Natural killer cell (primary cell): ENCODE results near the gene FAM83C. TPM values are rescaled to one million over a fixed set of nuclear protein-coding genes. Genes with fewer than 3 reads are reported as not detected.

ENCODE experiments used
- ATAC-seq, 3 donors: fragments of 150-1000 bp in 2 of 3; fragments of 200-7000 bp in 1 of 3; cut with Tn5 transposase; 1 replicate in 1 of 3; 2 replicates in 2 of 3; pipeline ENCODE4 v1.10.0; 2021; ENCODE audit warnings: mild to moderate bottlenecking in 2 of 3, moderate library complexity in 2 of 3
- DNase-seq, 2 donors: peaks; one replicate each; pipeline versions ENCODE4 v3.0.0 to v3.0.0-alpha.2; 2013 to 2021; ENCODE audit warnings: mixed read lengths in 1 of 2
- H3K27ac ChIP-seq: one replicate; pipeline ENCODE4 v1.5.1; 2013; ENCODE audit warnings: mild to moderate bottlenecking, low read length
- H3K27me3 ChIP-seq: one replicate; pipeline ENCODE4 v1.6.1; 2013; ENCODE audit warnings: low read length; ENCODE audit not compliant: control insufficient read depth, insufficient read depth
- H3K36me3 ChIP-seq: one replicate; pipeline ENCODE4 v1.6.1; 2013; ENCODE audit warnings: low read length; ENCODE audit not compliant: control insufficient read depth, insufficient read depth
- H3K4me1 ChIP-seq: one replicate; pipeline ENCODE4 v1.6.1; 2013; ENCODE audit warnings: low read length; ENCODE audit not compliant: control insufficient read depth, insufficient read depth
- H3K4me3 ChIP-seq: one replicate; pipeline ENCODE4 v1.5.1; 2013; ENCODE audit warnings: low read length
- H3K9me3 ChIP-seq: one replicate; pipeline ENCODE4 v1.6.1; 2013; ENCODE audit warnings: low read length; ENCODE audit not compliant: control insufficient read depth, insufficient read depth
- H3K27ac Mint-ChIP-seq, 2 donors: one replicate each; pipeline ENCODE4 v1.8.0; 2022; ENCODE audit warnings: mild to moderate bottlenecking in 2 of 2, mixed read lengths in 2 of 2, moderate library complexity in 1 of 2
- H3K27me3 Mint-ChIP-seq, 2 donors: one replicate each; pipeline ENCODE4 v1.8.0; 2022; ENCODE audit warnings: low read depth in 2 of 2, mixed read lengths in 2 of 2
- H3K36me3 Mint-ChIP-seq: one replicate; pipeline ENCODE4 v1.8.0; 2022; ENCODE audit warnings: mixed read lengths
- H3K4me1 Mint-ChIP-seq, 2 donors: one replicate each; pipeline ENCODE4 v1.8.0; 2022; ENCODE audit warnings: mixed read lengths in 2 of 2
- H3K4me3 Mint-ChIP-seq: one replicate; pipeline ENCODE4 v1.8.0; 2022; ENCODE audit warnings: mild to moderate bottlenecking, moderate library complexity, mixed read lengths
- H3K9me3 Mint-ChIP-seq, 2 donors: one replicate each; pipeline ENCODE4 v1.8.0; 2022; ENCODE audit warnings: mixed read lengths in 2 of 2
- CTCF ChIP-seq: fragments of 200-600 bp; IDR thresholded peaks from one replicate; pipeline ENCODE4 v1.8.0; 2022; ENCODE audit warnings: antibody characterized with exemption
- WGBS: methylation state at CpG from one replicate; pipeline ENCODE4 v1.1.7; 2013; ENCODE audit warnings: missing lambda C conversion rate; ENCODE audit not compliant: insufficient coverage; 5-methylcytosine and 5-hydroxymethylcytosine counted together
- intact Hi-C: fragments of 100-400 bp; cut with micrococcal nuclease; formaldehyde crosslinking; loops from one replicate; pipeline ENCODE4 v1.14.2; 2022
- total RNA-seq, 4 donors: library from RNA; stranded (reverse); fragments of 120-200 nt in 1 of 4; gene quantifications; one replicate each; pipeline versions ENCODE4 v1.2.3 to v1.2.4, GENCODE V29; 2013 to 2022

Gene FAM83C
- total RNA-seq, 3 donors from 2014 or later (not counting 1 experiment from before 2014, with no cell fraction given) = not detected

GRCh38 chr20:35286899-35287508 lies 5.2 kb downstream of the FAM83C start:
- Histone ChIP-seq H3K27me3 (no peaks in the 10 kb centered on the region), H3K4me3 (no peak overlapping the region), H3K9me3 (no peaks in the 10 kb centered on the region), H3K27ac (no peak overlapping the region), H3K4me1 (peaks cover 21% of the 10 kb centered on the region), H3K36me3 (peaks cover 3% of the 10 kb centered on the region)
- Mint-ChIP-seq H3K9me3 (no peaks in the 10 kb centered on the region), H3K27me3 (peaks cover 0 to 2% of the 10 kb centered on the region in 2 donors), H3K4me1 (peaks cover 9 to 21% of the 10 kb centered on the region in 2 donors), H3K27ac (no peak overlapping the region), H3K4me3 (no peak overlapping the region), H3K36me3 (no peaks in the 10 kb centered on the region)
- no peak for TF ChIP-seq CTCF
- intact Hi-C loops = no loop called here
- DNase-seq (no peak), ATAC-seq (no peak)
- WGBS = 94% methylated on average over 17 of the region's 17 CpGs

- no peak for TF ChIP-seq CTCF
- Histone ChIP-seq H3K4me1 (peaks cover 21% of the 10 kb centered on the region), H3K27ac (no peak overlapping the region), H3K36me3 (peaks cover 3% of the 10 kb centered on the region), H3K9me3 (no peaks in the 10 kb centered on the region), H3K4me3 (no peak overlapping the region), H3K27me3 (no peaks in the 10 kb centered on the region)
- no peak for DNase-seq
- intact Hi-C loops = no loop called here
- Mint-ChIP-seq H3K36me3 (no peaks in the 10 kb centered on the region), H3K4me3 (peak overlapping the region; percentile 59), H3K4me1 (peaks cover 9 to 21% of the 10 kb centered on the region in 2 donors), H3K27me3 (peaks cover 0 to 2% of the 10 kb centered on the region in 2 donors), H3K9me3 (no peaks in the 10 kb centered on the region), H3K27ac (peak overlapping the region; percentile 6 to 90)
- ATAC-seq = no peak
- 97% methylated on average over 12 of the region's 12 CpGs for WGBS
Measured at GRCh38 chr20:35286077-35286898, 5.9 kb downstream of the FAM83C start.

GRCh38 chr20:35285806-35286076 lies 6.5 kb downstream of the FAM83C start:
- no peaks in the 10 kb centered on the region for H3K27me3 ChIP-seq
- Mint-ChIP-seq H3K4me3 (peak overlapping the region; percentile 59), H3K27me3 (peaks cover 0 to 2% of the 10 kb centered on the region in 2 donors), H3K4me1 (peaks cover 9 to 21% of the 10 kb centered on the region in 2 donors), H3K9me3 (no peaks in the 10 kb centered on the region), H3K36me3 (no peaks in the 10 kb centered on the region), H3K27ac (peak overlapping the region; percentile 6 to 90)
- intact Hi-C loops = no loop called here
- H3K4me1 ChIP-seq = peaks cover 21% of the 10 kb centered on the region
- ATAC-seq (no peak), DNase-seq (peak in 1 of 2 donors; percentile 39)
- H3K36me3 ChIP-seq = peaks cover 4% of the 10 kb centered on the region
- H3K4me3 ChIP-seq = no peak overlapping the region
- no peaks in the 10 kb centered on the region for H3K9me3 ChIP-seq
- no peak overlapping the region for H3K27ac ChIP-seq
- TF ChIP-seq CTCF = no peak
- 93% methylated on average over 3 of the region's 5 CpGs for WGBS
